Stimulated activated CD4-positive, alpha-beta T cell treated with anti-CD3 and anti-CD28 coated beads, Interleukin-4, amount 100 ng/mL, for 24 hours (primary cell): Measurements from ENCODE around the gene CCDC122.

Experiments used
- DNase-seq: peaks from one replicate; pipeline ENCODE4 v3.0.0-alpha.2; 2020

Gene CCDC122

DNA sequence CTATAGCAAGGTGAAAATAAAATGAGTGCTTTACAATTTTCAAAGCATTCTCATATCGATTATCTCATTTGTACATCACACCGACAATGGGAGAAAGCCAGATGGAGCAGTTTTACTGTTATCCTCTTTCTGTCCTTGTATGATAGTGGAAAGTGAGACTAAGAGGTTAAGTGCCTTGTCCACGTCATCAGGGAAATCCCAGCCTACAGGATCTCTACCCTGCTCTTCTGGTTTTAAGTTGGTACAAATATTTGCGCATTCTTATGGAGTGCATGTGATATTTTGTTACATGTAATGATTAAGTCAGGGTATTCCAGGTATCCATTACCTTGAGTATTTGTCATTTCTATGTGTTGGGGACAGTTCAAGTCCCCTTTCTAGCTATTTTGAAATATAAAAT lies 80.3 kb downstream of the CCDC122 start:
- no peak for DNase-seq

DNA sequence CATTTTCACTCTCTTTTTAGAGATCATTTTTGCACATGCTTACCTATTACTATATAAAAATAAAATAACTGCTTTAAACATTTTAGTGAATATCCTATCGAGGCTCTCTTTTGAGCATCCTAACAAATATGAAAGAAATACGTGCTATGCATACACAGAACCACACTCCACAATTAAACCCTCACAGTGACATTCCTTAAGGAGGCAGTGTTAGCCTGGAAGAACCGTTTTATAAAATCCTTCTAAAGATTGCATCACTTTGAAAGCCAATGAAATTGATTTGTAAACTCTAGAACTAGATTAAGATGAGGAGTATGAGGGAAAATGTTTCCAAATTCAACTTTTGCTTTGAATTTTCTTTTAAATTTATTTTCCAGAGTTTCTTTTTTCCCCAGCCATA lies 81.7 kb downstream of the CCDC122 start:
- DNase-seq = no peak

DNA sequence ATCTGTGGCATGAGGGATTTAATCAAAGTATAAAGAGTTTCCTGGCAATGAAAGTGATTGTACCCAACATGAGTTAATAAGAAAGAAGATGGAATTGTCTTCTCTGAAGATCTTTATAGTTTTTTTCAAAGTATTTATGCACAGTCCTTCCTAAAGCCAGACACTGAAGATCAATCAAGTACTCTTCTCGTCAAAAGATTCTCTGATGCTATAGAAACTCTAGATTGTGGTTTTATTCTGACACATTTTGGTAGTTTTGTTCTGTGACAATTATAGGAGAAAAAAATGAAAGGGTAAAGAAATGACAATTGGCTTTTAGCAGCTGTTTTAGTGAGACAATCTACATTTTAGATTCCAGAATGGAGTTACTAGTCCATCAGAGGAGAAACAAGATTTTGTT lies 82.4 kb downstream of the CCDC122 start:
- no peak for DNase-seq

DNA sequence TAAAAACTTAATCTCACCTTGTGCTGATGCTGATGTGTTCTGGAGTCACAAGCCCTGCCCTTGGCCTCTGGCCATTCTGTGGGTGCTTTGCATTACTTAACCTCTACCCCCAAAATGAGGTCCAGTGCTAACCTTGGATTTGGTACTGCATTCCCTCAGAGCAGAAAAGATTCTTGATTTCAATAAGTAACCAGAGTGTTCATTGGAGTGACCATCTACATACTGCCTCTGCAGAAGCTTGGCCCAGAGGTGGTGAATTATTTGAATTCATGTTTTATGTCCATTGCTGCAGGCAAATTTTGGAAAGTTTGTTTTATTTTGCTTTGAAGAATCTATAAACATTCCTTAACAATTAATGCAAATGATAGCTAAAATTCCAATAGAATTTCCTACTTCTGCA lies 85.1 kb downstream of the CCDC122 start:
- DNase-seq = no peak

DNA sequence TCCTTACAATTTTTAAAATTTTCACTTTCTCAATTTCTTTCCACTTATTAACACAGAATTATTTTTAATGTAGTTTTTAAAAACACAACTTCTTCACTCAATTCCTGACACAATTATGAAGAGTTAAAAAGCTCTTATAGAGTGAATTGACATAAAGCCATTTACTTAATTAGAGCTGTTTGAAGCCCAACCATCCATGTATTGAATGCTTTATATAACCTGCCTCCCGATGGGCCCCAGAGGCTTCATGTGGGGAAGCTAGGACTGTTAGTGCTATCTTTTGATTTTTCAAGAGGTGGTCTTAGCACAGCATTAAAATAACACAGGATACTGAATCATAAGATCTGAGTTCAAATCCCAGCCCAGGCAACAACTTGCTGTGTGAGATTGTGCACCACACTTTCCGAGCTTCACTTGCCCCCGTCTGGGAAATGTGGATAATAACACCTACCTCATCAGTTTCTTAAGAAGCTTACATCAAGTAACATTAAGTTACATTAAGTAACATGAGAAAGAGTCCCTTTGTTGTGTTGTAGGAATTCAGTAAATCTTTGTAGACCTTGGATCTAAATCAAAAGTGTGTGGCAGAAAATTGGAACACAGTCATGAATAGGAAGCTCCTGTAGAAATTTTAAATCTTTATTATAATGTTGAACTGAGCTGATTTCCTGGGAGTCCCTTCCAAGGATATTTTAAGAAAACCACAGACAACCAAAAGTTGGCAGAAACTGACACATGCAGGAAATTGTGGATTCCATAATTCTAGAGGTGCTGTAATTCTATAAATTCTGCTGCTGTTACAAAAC lies 87.3 kb downstream of the CCDC122 start:
- no peak for DNase-seq

DNA sequence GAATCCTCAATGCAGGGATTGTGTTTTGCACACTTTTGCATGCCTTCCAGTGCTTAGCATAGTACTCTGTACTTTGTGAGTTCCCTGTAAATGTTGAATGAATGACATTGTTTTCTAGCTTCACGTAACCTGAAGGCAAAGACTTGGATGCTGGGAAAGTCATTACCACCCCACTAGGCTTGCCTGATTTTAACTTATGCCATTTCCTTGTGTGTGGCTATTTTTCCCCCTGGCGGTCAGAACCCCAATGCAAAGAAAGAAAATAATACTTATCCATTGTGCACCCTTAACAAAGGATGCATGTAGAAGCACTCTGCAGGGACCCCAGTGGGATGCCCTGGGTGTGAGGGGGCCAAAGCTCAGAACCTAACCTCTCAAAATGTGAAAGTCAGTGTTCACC lies 91.5 kb downstream of the CCDC122 start:
- no peak for DNase-seq

DNA sequence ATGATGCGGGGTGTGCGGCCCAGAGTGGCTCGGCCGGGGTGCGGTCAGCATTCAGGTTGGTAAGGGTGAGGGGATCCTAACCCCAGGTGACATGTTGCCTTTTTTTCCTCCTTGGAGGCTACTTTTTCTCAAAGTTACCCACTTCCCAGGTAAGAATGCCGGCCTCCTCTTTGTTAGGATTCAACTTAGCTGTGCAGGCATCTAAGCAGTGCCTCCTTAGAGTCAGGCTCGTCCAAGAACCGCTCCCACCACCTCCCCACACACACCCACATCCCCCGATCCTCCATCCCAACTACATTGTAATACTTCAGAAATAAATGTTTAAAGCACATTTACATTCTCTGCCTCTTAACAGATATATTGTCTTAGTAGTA lies 92.0 kb downstream of the CCDC122 start:
- DNase-seq = no peak

DNA sequence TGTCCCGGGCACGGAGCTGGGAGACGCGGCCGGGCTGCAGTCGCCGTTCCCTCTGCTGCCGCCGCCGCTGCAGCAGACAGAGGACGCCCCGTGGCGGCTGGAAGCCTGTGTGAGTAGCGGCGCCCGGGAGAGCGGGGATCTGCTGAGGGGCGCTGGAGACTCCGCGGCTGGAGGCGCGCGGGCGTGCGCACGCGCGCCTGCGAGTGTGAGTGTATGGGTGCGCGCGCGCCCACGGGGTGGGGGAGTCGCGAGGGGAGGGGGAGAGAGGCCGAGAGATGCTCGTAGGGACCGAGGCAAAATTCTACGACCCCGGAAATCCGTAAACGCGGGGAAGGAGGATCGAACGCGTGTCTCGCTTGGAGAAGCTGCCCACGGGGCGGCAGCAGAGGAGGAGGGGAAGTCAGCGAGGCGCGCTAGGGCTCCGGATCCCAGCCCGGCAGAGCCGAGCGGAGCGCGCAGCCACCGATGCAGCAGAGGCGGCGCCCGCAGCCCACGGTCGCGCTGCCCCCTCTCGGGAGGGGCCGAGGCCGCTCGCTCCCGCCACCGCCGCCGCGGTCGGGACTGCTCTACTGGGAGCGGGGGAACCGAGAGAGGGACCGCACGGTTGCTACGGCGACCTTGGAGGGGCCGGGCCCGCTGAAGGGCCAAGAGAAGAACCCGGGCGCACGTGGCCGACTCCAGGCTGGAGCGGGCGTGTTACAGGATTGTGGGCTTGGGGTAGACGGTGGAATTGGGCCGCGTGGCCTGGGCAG lies 92.6 kb downstream of the CCDC122 start, which contains the start of gene ENOX1:
Gene ENOX1 (minus strand): TSS at position 207 of the 752 bp plus-strand sequence.
- peak; percentile 13 for DNase-seq

DNA sequence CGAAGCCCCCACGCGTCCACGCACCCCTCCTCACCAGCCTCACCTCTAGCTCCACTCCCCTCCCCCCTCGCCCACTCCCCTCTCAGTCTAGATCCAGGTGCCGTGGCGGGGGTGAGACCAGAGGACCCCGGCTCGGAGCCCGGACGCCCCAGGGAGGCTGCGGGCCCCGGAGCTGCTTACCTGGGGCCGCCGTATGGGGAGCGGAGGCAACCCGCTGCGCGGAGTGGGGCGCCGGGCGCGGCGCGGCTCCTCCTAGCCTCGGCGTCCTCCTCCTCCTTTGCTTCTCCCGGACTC lies 93.1 kb downstream of the CCDC122 start:
- no peak for DNase-seq
